ENCODE data around the gene APOA4. TPM values are rescaled to one million over a fixed set of nuclear protein-coding genes. Genes with fewer than 3 reads are reported as not detected.
A peak's percentile ranks its signal among the peaks of the same experiment; 100 is the strongest.

Gene APOA4
- total and polyA plus RNA-seq, 2 of the 13 experiments (the other 11 are each of a cell fraction or from before 2014, with no cell fraction given), result 3.8 to 7.2 TPM

- TF ChIP-seq ZNF766 (CRISPR knock-in tag; IDR thresholded peaks at IDR 0.05; ENCODE audit: borderline replicate concordance) (no peak), ZBTB40 (IDR thresholded peaks at IDR 0.05) (no peak), ZBTB40 (CRISPR knock-in tag; IDR thresholded peaks at IDR 0.05) (0 out of 2 replicates have a peak, but pooled peaks have one; percentile 43), ZBTB21 (CRISPR knock-in tag; IDR thresholded peaks at IDR 0.05) (peak; percentile 59; the same call in 1 of the 2 replicates), MAZ (IDR thresholded peaks at IDR 0.05; ENCODE audit: borderline replicate concordance, low read depth, low read length) (no peak), MAZ (CRISPR knock-in tag; IDR thresholded peaks at IDR 0.05; ENCODE audit: low read depth) (no peak), RXRB (CRISPR knock-in tag; IDR thresholded peaks at IDR 0.05; ENCODE audit: borderline replicate concordance) (peak; percentile 53; the same call in 1 of the 2 replicates), ZNF83 (CRISPR knock-in tag; IDR thresholded peaks at IDR 0.05; ENCODE audit: borderline replicate concordance) (no peak), IRF1 (CRISPR knock-in tag; IDR thresholded peaks at IDR 0.05; ENCODE audit: low read depth) (no peak), HOXA3 (CRISPR knock-in tag; IDR thresholded peaks at IDR 0.05) (peak; percentile 47; the same call in 1 of the 2 replicates), ZNF7 (CRISPR knock-in tag; IDR thresholded peaks at IDR 0.05) (no peak), SOX5 (CRISPR knock-in tag; IDR thresholded peaks at IDR 0.05; ENCODE audit: borderline replicate concordance) (peak; percentile 43), HHEX (CRISPR knock-in tag; IDR thresholded peaks at IDR 0.05) (no peak), TEAD3 (CRISPR knock-in tag; optimal IDR thresholded peaks at IDR 0.05; ENCODE audit: borderline replicate concordance) (peak; percentile 29), SAFB2 (CRISPR knock-in tag; IDR thresholded peaks at IDR 0.05; ENCODE audit: borderline replicate concordance, low read depth) (0 out of 2 replicates have a peak, but pooled peaks have one; percentile 45), RARA (CRISPR knock-in tag; IDR thresholded peaks at IDR 0.05) (peak; percentile 54; the same call in 1 of the 2 replicates), MED1 (CRISPR knock-in tag; IDR thresholded peaks at IDR 0.05) (peak; percentile 54; the same call in 1 of the 2 replicates), NCOA1 (CRISPR knock-in tag; IDR thresholded peaks at IDR 0.05) (no peak), PCBP2 (optimal IDR thresholded peaks at IDR 0.05; ENCODE audit: low read depth, low read length, poor library complexity, severe bottlenecking) (no peak)
- TF ChIP-seq, protein P1, sequence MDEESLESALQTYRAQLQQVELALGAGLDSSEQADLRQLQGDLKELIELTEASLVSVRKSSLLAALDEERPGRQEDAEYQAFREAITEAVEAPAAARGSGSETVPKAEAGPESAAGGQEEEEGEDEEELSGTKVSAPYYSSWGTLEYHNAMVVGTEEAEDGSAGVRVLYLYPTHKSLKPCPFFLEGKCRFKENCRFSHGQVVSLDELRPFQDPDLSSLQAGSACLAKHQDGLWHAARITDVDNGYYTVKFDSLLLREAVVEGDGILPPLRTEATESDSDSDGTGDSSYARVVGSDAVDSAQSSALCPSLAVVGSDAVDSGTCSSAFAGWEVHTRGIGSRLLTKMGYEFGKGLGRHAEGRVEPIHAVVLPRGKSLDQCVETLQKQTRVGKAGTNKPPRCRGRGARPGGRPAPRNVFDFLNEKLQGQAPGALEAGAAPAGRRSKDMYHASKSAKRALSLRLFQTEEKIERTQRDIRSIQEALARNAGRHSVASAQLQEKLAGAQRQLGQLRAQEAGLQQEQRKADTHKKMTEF (CRISPR knock-in tag; IDR thresholded peaks at IDR 0.05), result peak; percentile 41; the same call in 1 of the 2 replicates
These were observed 15.4 kb upstream of the APOA4 start (continued) for GRCh38 chr11:116838321-116839084.

Data from HepG2 (cell line).